GM19023 (cell line): ENCODE results near the gene TMC7.

Source experiments
- ATAC-seq: cut with Tn5 transposase; IDR thresholded peaks from one replicate; pipeline ENCODE4 v1.9.1; 2021; ENCODE audit warnings: mild to moderate bottlenecking, moderate library complexity; ENCODE audit not compliant: unreplicated experiment

TMC7 gene

GRCh38 chr16:19112099-19112407 is 128.3 kb downstream of the TMC7 start:
- no peak for ATAC-seq
